Islet precursor cell (in vitro differentiated cells): ENCODE data around the gene KCNK7.
"Not testable (repeated sequence)": the region's sequence is repeated elsewhere in the genome, so short reads cannot be mapped to it uniquely, and the experiment has no call there.

Source experiments
- DNase-seq: peaks from one replicate; pipeline ENCODE4 v3.0.0-alpha.2; 2018

Gene KCNK7, protein sequence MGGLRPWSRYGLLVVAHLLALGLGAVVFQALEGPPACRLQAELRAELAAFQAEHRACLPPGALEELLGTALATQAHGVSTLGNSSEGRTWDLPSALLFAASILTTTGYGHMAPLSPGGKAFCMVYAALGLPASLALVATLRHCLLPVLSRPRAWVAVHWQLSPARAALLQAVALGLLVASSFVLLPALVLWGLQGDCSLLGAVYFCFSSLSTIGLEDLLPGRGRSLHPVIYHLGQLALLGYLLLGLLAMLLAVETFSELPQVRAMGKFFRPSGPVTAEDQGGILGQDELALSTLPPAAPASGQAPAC

GRCh38 chr11:65595543-65596281, at the start of gene KCNK7:
Gene KCNK7, minus strand, starts transcription at chr11:65595800. Its CDS starts 28 bp downstream, at chr11:65595772.
- no peak for DNase-seq

DNA sequence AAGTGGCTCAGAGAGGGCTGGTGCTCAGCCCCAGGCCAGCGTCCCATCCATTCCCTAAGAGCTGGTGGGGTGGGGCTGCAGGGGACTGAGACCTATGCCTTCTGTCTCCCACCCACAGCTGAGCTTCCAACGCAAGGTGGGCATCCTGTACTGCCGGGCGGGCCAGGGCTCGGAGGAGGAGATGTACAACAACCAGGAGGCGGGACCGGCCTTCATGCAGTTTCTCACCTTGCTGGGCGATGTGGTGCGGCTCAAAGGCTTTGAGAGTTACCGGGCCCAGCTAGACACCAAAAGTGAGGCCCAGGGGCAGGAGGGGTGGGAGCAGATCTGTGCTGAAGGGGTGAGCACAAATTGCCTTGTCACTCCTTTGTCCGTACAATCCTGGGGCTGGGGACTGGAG, 49.2 kb upstream of the KCNK7 start:
- DNase-seq: no peak

DNA sequence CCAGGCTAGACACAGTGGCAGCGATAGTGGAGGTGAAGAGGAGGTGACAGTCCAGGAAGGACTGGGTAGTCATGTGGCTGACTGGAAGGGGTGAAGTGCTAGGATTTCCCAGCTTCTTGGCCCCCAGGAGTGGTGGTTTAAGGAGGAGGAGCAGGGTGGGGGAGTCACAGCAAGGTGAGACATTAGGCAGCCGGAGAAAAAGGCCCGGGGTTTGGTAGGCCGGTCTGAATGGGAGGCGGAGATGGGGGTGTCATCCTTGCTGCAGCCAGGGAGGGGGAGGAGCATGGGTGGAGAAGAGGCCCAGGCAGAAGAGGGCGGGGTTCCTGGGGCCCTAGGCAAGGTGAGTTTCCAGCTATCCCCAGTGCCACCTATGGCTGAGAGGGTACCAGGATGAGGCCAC, 48.4 kb upstream of the KCNK7 start:
- no peak for DNase-seq

DNA sequence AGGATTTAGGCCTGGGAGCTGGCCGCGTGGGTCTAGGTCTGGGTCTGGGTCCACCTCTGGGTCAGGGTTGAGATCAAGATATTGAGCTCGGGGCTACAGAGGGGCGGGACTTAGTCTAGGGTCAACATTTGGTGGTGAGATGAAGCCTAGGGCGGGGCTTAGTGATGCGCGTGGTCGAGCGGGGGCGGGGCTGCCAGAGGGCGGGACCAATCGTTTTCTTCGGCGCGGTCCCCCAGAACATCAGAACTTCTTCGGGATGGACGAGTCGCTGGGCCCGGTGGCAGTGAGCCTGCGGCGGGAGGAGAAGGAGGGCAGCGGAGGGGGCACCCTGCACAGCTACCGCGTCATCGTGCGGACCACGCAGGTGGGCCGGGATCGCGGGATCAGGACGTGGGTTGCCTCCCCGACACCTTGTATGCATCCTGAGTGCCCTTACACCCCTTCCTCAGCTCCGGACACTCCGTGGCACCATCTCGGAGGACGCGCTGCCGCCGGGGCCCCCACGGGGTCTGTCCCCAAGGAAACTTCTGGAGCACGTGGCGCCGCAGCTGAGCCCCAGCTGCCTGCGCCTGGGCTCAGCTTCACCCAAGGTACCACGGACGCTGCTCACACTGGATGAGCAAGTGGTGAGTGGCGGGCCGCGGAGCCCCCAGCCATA, 46.5 kb upstream of the KCNK7 start:
- DNase-seq: no peak

DNA sequence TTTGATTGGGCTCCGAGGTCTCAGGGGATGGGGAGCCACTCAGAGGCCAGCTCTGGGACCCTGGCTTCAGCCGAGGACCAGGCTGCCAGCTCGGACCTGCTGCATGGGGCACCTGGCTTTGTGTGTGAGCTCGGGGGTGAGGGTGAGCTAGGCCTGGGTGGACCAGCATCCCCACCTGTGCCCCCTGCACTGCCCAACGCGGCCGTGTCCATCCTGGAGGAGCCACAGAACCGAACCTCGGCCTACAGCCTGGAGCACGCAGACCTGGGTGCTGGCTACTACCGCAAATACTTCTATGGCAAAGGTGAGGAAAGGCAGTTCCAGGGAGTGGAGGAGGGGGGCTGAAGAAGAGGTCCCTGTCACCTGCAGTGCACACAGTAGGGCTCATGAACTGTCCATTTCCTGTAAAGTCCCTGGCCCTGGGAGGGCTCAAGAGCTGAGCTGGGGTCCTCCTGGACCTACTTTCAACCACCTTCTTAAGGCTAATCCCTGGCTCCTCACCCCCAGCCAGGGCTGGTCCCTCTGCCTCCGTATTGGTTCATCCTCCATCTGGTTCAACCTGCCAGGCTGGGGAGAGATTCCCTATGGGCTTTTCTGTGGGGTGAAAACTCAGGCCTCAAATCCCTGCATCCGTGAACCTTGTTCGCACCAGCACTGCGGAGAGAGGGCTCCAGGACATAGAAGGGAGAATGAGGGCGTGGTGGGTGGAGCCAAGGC, 45.9 kb upstream of the KCNK7 start:
- DNase-seq: no peak

- no peak for DNase-seq
Measured at GRCh38 chr11:65640483-65641296, 45.1 kb upstream of the KCNK7 start.

GRCh38 chr11:65639623-65640482, 44.3 kb upstream of the KCNK7 start:
- no peak for DNase-seq

DNA sequence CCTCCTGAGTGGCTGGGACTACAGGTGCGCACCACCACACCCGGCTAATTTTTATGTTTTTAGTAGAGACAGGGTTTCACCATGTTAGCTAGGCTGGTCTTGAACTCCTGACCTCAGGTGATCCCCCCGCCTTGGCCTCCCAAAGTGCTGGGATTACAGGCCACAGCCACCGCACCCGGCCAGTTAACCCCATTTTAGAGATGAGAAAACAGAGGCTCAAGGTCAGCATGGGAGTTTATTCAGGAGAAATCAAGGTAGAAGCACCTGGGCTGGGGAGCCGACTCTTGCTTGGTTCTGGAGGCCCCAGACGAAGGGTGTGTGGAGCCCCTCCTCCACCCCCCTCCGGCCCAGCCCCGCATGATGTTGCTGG, 43.6 kb upstream of the KCNK7 start:
- DNase-seq: not testable (repeated sequence)

DNA sequence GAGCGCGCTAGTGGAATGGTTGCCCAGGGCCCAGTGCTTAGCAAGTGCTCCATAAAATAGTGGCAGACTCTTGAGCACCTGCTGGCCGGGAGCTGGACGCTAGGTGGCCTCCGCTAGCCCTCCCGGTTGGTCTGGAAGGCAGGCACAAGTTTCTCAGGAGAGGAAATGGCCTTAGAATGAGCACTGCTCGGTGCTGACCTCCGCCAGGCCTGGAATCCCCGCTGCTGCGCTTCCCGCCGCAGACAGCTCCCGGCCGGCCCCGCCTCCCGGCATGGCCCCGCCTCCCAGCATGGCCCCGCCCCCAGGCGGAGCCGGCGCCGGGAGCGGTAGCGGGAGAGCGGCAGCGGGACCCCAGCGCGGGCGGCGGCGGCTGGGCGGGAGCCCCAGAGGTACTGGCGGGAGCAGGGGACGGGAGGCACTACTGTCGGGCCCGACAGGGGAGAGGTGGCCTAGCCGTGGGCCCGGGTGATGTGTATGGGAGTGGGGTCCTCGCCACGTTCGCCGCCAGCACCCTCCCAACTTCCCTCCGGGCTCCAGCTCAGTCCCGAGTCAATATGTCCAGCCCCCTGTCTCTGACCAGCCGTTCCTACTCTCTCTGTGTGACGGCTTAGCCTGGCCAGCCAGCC, 42.3 kb upstream of the KCNK7 start, which contains the start of gene SIPA1:
TSS of gene SIPA1 (plus strand) at position 308 of the 626 bp plus-strand sequence. CDS start 2,821 bp downstream, outside the sequence.
- peak; percentile 98 for DNase-seq

DNA sequence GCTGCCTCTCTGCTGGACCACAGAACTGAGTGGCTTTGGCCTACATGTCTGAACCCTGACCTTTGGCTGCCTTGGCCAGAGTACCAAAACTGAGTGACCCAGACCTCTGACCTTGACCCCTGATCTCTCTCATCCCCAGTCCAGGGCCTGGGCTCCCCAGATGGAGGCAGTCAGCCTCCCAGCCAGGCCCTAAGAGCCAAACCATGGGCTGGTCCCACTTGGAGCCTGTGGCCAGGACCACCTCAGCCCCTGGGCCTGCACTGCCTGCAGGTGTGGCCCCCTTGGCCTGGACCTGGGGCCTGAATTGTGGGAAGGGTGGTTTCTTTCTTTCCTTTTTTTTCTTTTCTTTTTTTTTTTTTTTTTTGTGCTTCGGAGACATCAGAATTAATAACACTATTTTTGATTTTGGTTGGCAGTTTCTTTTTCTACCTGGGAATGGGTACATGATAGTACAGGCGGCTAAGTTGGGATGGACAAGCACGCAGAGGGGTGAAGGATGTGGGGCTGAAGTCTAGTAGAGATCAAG, 41.5 kb upstream of the KCNK7 start:
- no peak for DNase-seq

GRCh38 chr11:65636108-65637031, 40.8 kb upstream of the KCNK7 start:
- DNase-seq: no peak

DNA sequence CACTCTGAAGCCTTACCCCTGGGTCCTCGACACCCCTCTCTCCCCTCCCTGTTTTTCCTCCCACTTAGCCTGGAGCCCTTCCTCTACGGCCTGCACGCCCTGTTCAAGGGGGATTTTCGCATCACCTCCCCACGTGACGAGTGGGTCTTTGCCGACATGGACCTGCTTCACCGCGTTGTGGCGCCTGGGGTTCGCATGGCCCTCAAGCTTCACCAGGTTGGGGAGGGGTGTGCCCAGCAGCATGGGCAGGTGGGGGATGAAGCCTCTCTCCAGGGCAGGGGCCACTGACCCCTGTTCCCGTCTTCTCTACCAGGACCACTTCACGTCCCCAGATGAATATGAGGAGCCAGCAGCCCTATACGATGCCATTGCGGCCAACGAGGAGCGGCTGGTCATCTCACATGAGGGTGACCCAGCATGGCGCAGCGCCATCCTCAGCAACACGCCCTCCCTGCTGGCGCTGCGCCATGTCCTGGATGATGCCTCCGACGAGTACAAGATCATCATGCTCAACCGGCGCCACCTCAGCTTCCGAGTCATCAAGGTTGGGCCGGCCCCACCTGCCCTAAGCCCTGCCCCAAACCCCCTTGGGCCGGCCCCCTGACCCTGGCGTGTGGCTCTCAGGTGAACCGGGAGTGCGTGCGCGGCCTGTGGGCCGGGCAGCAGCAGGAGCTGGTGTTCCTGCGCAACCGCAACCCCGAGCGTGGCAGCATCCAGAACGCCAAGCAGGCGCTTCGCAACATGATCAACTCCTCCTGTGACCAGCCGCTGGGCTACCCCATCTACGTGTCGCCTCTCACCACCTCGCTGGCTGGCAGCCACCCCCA, 39.5 kb upstream of the KCNK7 start:
- no peak for DNase-seq

- DNase-seq: no peak
Measured at GRCh38 chr11:65634440-65634839, 38.8 kb upstream of the KCNK7 start.

DNA sequence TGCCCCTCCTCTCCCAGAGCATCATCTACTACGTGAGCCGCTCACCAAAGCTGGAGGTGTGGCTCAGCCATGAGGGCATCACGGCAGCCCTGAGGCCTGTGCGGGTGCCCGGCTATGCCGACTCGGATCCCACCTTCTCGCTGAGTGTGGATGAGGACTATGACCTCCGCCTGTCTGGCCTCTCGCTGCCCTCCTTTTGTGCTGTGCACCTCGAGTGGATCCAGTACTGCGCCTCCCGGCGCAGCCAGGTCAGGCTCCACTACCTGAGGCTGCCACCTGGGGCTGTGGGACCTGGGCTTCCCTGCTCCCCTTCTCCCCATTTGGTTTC, 38.5 kb upstream of the KCNK7 start:
- DNase-seq: no peak

- DNase-seq: no peak
Measured at GRCh38 chr11:65633390-65634108, 37.9 kb upstream of the KCNK7 start.

GRCh38 chr11:65630215-65630614, 34.6 kb upstream of the KCNK7 start:
- DNase-seq: no peak

GRCh38 chr11:65629579-65629978, 34.0 kb upstream of the KCNK7 start:
- no peak for DNase-seq

GRCh38 chr11:65627202-65627601, 31.6 kb upstream of the KCNK7 start:
- no peak for DNase-seq
